Activated T-helper 1 cell treated with anti-CD3 and anti-CD28 coated beads, Interleukin-12 subunit alpha, Interleukin-12 subunit beta, Interleukin-2, Interleukin-4 antibody, amounts not matched to agents 30 ng/mL and 10 ng/mL and 1 ng/mL, durations not matched to agents 14 hours and 24 hours and 36 hours (primary cell): ENCODE results near the gene LCN12. TPM values are rescaled to one million over a fixed set of nuclear protein-coding genes. Genes with fewer than 3 reads are reported as not detected.

ENCODE experiments used
- DNase-seq: peaks from one replicate; pipeline ENCODE4 v3.0.0; 2021; ENCODE audit warnings: low spot score
- H3K27ac Mint-ChIP-seq: one replicate; pipeline ENCODE4 v1.8.0; 2021; ENCODE audit warnings: mild to moderate bottlenecking, mixed read lengths
- H3K27me3 Mint-ChIP-seq: one replicate; pipeline ENCODE4 v1.8.0; 2022; ENCODE audit warnings: mild to moderate bottlenecking, moderate library complexity, mixed read lengths; ENCODE audit not compliant: insufficient read depth
- H3K36me3 Mint-ChIP-seq: one replicate; pipeline ENCODE4 v1.8.0; 2021; ENCODE audit warnings: low read depth, mixed read lengths
- H3K4me1 Mint-ChIP-seq: one replicate; pipeline ENCODE4 v1.8.0; 2021; ENCODE audit warnings: low read depth, mixed read lengths
- H3K4me3 Mint-ChIP-seq: one replicate; pipeline ENCODE4 v1.8.0; 2021; ENCODE audit warnings: mild to moderate bottlenecking, moderate library complexity, mixed read lengths
- H3K9me3 Mint-ChIP-seq: one replicate; pipeline ENCODE4 v1.8.0; 2021; ENCODE audit warnings: mixed read lengths
- intact Hi-C: fragments of 100-400 bp; cut with micrococcal nuclease; formaldehyde crosslinking; loops from one replicate; pipeline ENCODE4 v1.15.1; 2024
- total RNA-seq: library from RNA; stranded (reverse); gene quantifications from 2 replicates; pipeline ENCODE4 v1.2.3, GENCODE V29; 2022

LCN12 gene
- total RNA-seq, 1 donor from 2014 or later: 1.9 TPM

- no peaks in the 10 kb centered on the region for H3K27me3 Mint-ChIP-seq
- no peak overlapping the region for H3K27ac Mint-ChIP-seq
- H3K4me3 Mint-ChIP-seq: no peak overlapping the region
- H3K4me1 Mint-ChIP-seq: no peaks in the 10 kb centered on the region
- H3K36me3 Mint-ChIP-seq: peaks cover 42% of the 10 kb centered on the region
- no peaks in the 10 kb centered on the region for H3K9me3 Mint-ChIP-seq
- DNase-seq: no peak
- intact Hi-C loops: no loop called here
Measured at GRCh38 chr9:136920734-136921231, 31.3 kb upstream of the LCN12 start.

- DNase-seq: no peak
- no peak overlapping the region for H3K27ac Mint-ChIP-seq
Measured at GRCh38 chr9:136921307-136921706, 30.8 kb upstream of the LCN12 start.

GRCh38 chr9:136921718-136922117 lies 30.4 kb upstream of the LCN12 start:
- no peaks in the 10 kb centered on the region for H3K4me1 Mint-ChIP-seq
- peak overlapping the region; percentile 29 for H3K27ac Mint-ChIP-seq

More at GRCh38 chr9:136921307-136921706, 30.8 kb upstream of the LCN12 start:
- Mint-ChIP-seq H3K4me3 (no peak overlapping the region), H3K36me3 (peaks cover 39% of the 10 kb centered on the region), H3K9me3 (no peaks in the 10 kb centered on the region), H3K4me1 (no peaks in the 10 kb centered on the region), H3K27me3 (no peaks in the 10 kb centered on the region)
- intact Hi-C loops: no loop called here

GRCh38 chr9:136922540-136922939 lies 29.5 kb upstream of the LCN12 start:
- no peak overlapping the region for H3K4me3 Mint-ChIP-seq
- H3K27me3 Mint-ChIP-seq: no peaks in the 10 kb centered on the region
- intact Hi-C loops: no loop called here
- H3K4me1 Mint-ChIP-seq: peaks cover under 1% of the 10 kb centered on the region
- H3K36me3 Mint-ChIP-seq: peaks cover 36% of the 10 kb centered on the region
- no peak overlapping the region for H3K27ac Mint-ChIP-seq
- H3K9me3 Mint-ChIP-seq: no peaks in the 10 kb centered on the region
- DNase-seq: no peak

More at GRCh38 chr9:136921718-136922117, 30.4 kb upstream of the LCN12 start:
- H3K27me3 Mint-ChIP-seq: no peaks in the 10 kb centered on the region
- peaks cover 38% of the 10 kb centered on the region for H3K36me3 Mint-ChIP-seq
- H3K9me3 Mint-ChIP-seq: no peaks in the 10 kb centered on the region
- intact Hi-C loops: no loop called here
- H3K4me3 Mint-ChIP-seq: no peak overlapping the region
- DNase-seq: no peak

GRCh38 chr9:136923881-136924280 lies 28.2 kb upstream of the LCN12 start:
- Mint-ChIP-seq H3K27ac (no peak overlapping the region), H3K4me3 (no peak overlapping the region), H3K9me3 (no peaks in the 10 kb centered on the region), H3K4me1 (peaks cover 5% of the 10 kb centered on the region), H3K36me3 (peaks cover 40% of the 10 kb centered on the region), H3K27me3 (no peaks in the 10 kb centered on the region)
- DNase-seq: no peak
- intact Hi-C loops: no loop called here

GRCh38 chr9:136925414-136926153 lies 26.5 kb upstream of the LCN12 start:
- intact Hi-C loops: no loop called here
- DNase-seq: no peak
- Mint-ChIP-seq H3K9me3 (no peaks in the 10 kb centered on the region), H3K27ac (no peak overlapping the region), H3K4me1 (peaks cover 5% of the 10 kb centered on the region), H3K27me3 (no peaks in the 10 kb centered on the region), H3K36me3 (peaks cover 34% of the 10 kb centered on the region), H3K4me3 (no peak overlapping the region)

GRCh38 chr9:136926154-136926704 lies 25.8 kb upstream of the LCN12 start:
- H3K27ac Mint-ChIP-seq: no peak overlapping the region
- no peaks in the 10 kb centered on the region for H3K27me3 Mint-ChIP-seq
- intact Hi-C loops: no loop called here
- H3K9me3 Mint-ChIP-seq: no peaks in the 10 kb centered on the region
- no peak overlapping the region for H3K4me3 Mint-ChIP-seq
- no peak for DNase-seq
- H3K36me3 Mint-ChIP-seq: peaks cover 31% of the 10 kb centered on the region
- peaks cover 5% of the 10 kb centered on the region for H3K4me1 Mint-ChIP-seq

GRCh38 chr9:136926749-136927148 lies 25.3 kb upstream of the LCN12 start:
- intact Hi-C loops: no loop called here
- Mint-ChIP-seq H3K9me3 (no peaks in the 10 kb centered on the region), H3K4me3 (no peak overlapping the region), H3K27ac (no peak overlapping the region), H3K27me3 (no peaks in the 10 kb centered on the region), H3K36me3 (peaks cover 33% of the 10 kb centered on the region), H3K4me1 (peaks cover 6% of the 10 kb centered on the region)
- DNase-seq: no peak

- DNase-seq: no peak
- intact Hi-C loops: no loop called here
- Mint-ChIP-seq H3K4me3 (no peak overlapping the region), H3K27ac (peak overlapping the region; percentile 25), H3K4me1 (peaks cover 15% of the 10 kb centered on the region), H3K36me3 (peaks cover 32% of the 10 kb centered on the region), H3K9me3 (no peaks in the 10 kb centered on the region), H3K27me3 (no peaks in the 10 kb centered on the region)
Measured at GRCh38 chr9:136927343-136928271, 24.5 kb upstream of the LCN12 start.

- H3K36me3 Mint-ChIP-seq: peaks cover 40% of the 10 kb centered on the region
- no peak overlapping the region for H3K4me3 Mint-ChIP-seq
- no peaks in the 10 kb centered on the region for H3K9me3 Mint-ChIP-seq
- peaks cover 24% of the 10 kb centered on the region for H3K4me1 Mint-ChIP-seq
- no peak for DNase-seq
- intact Hi-C loops: no loop called here
- H3K27me3 Mint-ChIP-seq: no peaks in the 10 kb centered on the region
- peak overlapping the region; percentile 44 for H3K27ac Mint-ChIP-seq
Measured at GRCh38 chr9:136928591-136928990, 23.5 kb upstream of the LCN12 start.

GRCh38 chr9:136930014-136930413 lies 22.1 kb upstream of the LCN12 start:
- no peaks in the 10 kb centered on the region for H3K27me3 Mint-ChIP-seq
- no peak for DNase-seq
- no peaks in the 10 kb centered on the region for H3K9me3 Mint-ChIP-seq
- H3K4me3 Mint-ChIP-seq: no peak overlapping the region
- peaks cover 40% of the 10 kb centered on the region for H3K36me3 Mint-ChIP-seq
- H3K4me1 Mint-ChIP-seq: peaks cover 24% of the 10 kb centered on the region
- intact Hi-C loops: no loop called here
- no peak overlapping the region for H3K27ac Mint-ChIP-seq

GRCh38 chr9:136931611-136932130 lies 20.4 kb upstream of the LCN12 start:
- no peak overlapping the region for H3K4me3 Mint-ChIP-seq
- no peaks in the 10 kb centered on the region for H3K27me3 Mint-ChIP-seq
- H3K27ac Mint-ChIP-seq: peak overlapping the region; percentile 68

More at GRCh38 chr9:136931611-136932130, 20.4 kb upstream of the LCN12 start:
- Mint-ChIP-seq H3K9me3 (no peaks in the 10 kb centered on the region), H3K36me3 (peaks cover 41% of the 10 kb centered on the region), H3K4me1 (peaks cover 24% of the 10 kb centered on the region)
- DNase-seq: no peak
- intact Hi-C loops: no loop called here
